H4 (cell line): ENCODE measurements around the gene VEGFC. TPM values are rescaled to one million over a fixed set of nuclear protein-coding genes. Genes with fewer than 3 reads are reported as not detected.
A peak's percentile ranks its signal among the peaks of the same experiment; 100 is the strongest.

Experiments used
- DNase-seq: peaks from one replicate; pipeline ENCODE4 v3.0.0-alpha.2; 2015; ENCODE audit warnings: low spot score
- total RNA-seq: library from RNA; depleted of rRNA; stranded (reverse); fragments of >200 nt; shearing (Covaris generic); gene quantifications from 2 replicates; pipeline ENCODE4 v1.2.3, GENCODE V29; 2014

Gene VEGFC
- total RNA-seq, 1 experiment from 2014 or later: 15.1 TPM

- DNase-seq: no peak
Observed at GRCh38 chr4:176762661-176763308, 29.9 kb downstream of the VEGFC start.

GRCh38 chr4:176761872-176762271, 30.9 kb downstream of the VEGFC start:
- DNase-seq: no peak

DNA sequence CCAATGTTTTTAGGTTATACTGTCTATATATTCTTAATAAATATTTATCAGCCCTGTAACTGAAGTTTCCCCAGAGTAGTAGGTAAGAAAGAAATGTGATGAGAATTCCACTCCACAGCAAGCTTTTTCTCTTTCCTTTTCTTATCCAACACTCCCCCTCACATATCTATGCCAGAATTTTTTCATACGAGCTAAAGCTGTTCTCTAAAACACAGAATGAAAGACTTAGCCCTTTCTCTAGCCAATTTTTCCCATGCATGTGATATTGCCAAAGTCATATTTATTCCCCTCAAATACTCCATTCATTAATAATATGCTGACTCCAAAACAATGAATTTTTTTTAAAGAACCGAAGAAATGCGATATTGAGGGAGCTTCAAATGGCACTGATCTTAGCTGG, 32.3 kb downstream of the VEGFC start:
- DNase-seq: no peak

GRCh38 chr4:176758731-176759130, 34.0 kb downstream of the VEGFC start:
- no peak for DNase-seq

DNA sequence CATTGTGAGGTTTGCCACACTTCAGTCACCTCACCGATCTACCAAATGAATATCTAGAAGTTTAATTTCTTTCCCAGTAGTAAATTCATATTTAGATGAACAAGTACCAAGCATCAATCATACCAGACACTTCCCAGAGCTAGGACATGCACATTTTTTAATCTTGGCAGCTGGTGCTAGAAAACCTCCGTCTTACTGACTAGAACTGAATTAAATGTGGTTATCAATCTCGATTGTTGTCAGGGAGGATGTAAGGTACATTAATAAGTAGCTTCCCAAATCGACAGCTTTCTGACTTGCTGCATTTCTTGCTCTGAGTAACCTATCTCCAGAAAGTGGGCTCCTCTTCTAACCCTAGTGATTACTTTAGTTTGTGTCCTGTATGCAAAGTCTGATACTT, 34.4 kb downstream of the VEGFC start:
- no peak for DNase-seq

DNA sequence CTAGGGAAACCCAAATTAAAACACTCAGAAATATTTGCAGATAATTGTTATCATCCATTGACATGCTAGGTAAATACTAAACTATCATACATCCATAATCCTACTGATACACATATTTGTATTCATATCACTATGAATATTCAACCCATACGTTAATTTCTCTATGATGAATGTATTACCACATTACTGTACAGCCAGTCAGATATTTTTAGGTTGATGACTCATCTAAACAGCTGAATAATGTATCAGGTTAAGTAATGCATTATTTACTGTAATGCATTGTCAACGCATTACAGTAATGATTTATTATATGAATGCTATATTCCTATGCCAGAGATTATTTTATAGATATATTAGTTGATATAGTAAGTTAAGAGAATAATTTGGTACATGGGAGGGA, 37.1 kb downstream of the VEGFC start:
- no peak for DNase-seq

- DNase-seq: no peak
Observed at GRCh38 chr4:176755001-176755400, 37.7 kb downstream of the VEGFC start.

GRCh38 chr4:176753049-176753448, 39.7 kb downstream of the VEGFC start:
- DNase-seq: peak; percentile 52

- DNase-seq: no peak
Observed at GRCh38 chr4:176752191-176752749, 40.5 kb downstream of the VEGFC start.

- no peak for DNase-seq
Observed at GRCh38 chr4:176751061-176751460, 41.7 kb downstream of the VEGFC start.

- no peak for DNase-seq
Observed at GRCh38 chr4:176746846-176747245, 45.9 kb downstream of the VEGFC start.

DNA sequence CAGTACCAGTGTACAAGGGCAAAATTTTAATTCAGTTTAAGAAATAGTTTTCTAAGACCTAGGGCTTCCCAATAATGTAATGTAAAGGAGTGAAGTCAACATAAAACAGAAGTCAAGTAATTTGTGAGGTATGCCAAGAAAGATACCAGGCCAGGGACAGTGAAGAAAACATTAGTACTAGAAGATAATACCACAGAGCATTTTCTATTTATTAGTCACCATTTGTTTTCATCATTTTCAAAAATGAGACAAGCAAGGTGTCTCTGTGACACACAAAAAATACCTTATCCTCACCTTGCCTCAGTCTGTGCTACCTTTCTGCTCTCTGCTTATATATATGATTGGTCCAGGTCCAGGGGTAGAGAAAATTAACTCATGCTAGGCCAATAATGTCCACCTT, 46.8 kb downstream of the VEGFC start:
- no peak for DNase-seq

- no peak for DNase-seq
Observed at GRCh38 chr4:176744091-176744490, 48.6 kb downstream of the VEGFC start.

DNA sequence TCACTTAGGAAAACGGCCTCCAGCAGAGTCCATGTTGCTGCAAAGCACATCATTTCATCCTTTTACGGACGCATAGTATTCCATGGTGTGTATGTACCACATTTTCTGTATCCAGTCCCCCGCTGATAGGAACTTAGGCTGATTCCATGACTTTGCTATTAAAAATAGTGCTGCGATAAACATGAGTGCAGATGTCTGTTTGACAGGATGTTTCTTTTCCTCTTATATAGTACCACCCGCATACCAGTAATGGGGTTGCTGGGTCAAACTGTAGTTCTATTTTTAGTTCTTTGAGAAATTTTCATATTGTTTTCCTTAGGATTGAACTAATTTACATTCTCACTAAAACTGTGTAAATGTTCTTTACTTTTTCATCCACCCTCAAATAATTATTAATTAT, 50.5 kb downstream of the VEGFC start:
- DNase-seq: no peak

DNA sequence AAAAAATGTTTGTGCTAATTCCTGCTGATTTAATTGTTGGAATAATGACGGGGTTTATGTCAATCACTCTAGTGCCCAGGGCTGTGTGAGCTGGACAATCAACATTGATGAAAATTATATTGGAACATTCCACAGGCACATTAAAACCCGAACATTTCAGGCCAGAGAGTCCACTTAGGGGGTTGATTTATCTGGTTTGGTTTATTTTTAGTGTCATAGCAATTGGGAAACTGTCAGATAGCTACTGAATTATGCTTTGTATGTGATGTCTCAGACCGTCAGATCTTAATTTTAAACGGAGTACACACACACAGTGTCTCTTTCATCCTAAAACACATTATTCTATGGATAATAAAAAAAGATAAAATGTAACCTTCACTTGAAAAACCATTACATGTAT, 51.5 kb downstream of the VEGFC start:
- DNase-seq: no peak

DNA sequence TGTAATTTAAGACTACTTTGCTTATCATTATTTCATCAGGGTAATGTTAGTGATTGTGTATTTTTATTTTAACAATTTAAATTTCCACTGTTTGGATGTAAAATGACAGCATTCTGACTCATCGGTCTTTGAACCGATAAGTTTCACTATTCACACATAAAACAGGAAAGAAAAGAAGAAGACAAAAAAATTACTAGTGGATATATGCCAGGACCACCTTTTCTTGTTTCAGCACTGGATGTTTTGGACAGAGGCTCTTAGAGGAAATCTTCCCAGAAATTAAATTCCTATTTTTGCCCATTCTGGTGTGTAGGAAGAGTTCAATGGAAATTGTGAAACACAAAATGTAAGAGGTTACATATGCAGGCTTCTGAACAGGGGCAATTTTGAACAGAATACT, 57.4 kb downstream of the VEGFC start:
- no peak for DNase-seq

DNA sequence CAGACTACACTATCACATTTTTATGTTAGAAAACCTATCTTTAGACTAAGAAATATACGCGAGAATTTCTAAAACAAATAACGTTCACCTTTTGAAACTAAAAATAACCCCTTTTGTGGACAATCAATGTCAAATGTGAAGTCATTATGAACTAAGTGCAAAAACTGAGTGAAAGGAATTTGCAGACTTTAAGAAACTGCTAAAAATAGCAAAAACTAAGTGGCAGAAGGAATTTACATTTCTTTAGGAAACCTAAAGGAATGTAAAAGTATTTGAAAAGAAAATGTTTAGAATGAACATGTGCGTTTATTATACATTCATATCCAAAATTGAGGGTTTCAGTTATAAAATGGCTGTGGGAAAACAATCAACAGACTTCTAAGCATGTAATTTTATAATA, 58.3 kb downstream of the VEGFC start:
- no peak for DNase-seq

DNA sequence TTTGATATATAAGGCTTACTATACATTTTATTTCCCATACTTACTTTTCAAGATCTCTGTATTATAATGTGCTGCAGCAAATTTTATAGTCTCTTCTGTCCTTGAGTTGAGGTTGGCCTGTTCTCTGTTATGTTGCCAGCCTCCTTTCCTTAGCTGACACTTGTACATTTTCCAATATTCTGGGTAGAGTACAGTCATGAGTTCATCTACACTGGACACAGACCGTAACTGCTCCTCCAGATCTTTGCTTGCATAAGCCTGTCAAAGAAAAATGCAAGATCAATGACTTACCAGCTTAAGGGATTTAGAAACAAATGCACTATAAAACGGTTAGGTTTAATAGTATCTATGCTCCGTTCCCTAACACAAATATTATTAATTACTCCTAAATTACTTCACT, 63.2 kb downstream of the VEGFC start:
- DNase-seq: no peak

- DNase-seq: no peak
Observed at GRCh38 chr4:176726803-176727202, 65.9 kb downstream of the VEGFC start.

- DNase-seq: no peak
Observed at GRCh38 chr4:176721459-176721858, 71.3 kb downstream of the VEGFC start.

- DNase-seq: no peak
Observed at GRCh38 chr4:176718881-176719280, 73.8 kb downstream of the VEGFC start.

DNA sequence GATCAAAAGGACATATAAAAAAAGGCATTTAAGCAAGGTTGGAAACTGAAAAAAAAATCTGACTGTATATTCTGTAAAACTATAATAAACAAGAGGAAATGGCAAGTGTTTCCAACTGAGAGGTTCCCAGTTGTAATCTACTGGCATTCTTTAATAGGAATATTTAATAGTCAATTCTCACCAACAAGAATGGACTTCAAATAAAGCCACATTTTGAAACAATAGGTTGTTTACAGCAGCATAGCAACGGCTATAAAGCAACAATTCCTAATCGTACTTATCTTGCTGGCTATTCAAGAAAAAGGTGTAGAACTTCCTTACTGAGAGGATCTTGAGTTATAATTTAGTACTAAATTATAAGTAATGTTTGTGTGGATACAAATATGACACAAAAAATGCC, 75.5 kb downstream of the VEGFC start:
- DNase-seq: no peak

DNA sequence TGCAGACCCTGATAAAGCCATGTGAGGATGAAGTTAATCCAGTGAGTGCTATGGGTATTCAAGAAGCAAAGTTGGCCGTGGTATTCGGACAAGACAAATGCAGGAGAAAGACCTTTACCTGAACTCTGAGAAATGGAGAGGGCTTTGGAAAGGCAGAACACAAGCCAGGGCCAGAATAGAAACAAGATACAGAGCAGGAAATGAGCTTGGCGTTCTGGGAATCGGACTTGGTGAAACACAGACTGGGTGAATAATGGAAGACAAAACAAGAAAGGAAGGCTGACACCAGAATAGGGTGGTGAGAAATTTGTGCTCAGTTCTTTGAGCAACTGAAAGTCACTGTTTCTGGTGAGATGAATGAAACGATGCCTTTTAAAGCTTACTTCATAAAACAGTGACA, 83.3 kb downstream of the VEGFC start:
- no peak for DNase-seq

- DNase-seq: no peak
Observed at GRCh38 chr4:176708771-176709311, 83.9 kb downstream of the VEGFC start.
